ENCODE measurements around the gene F12. TPM values are rescaled to one million over a fixed set of nuclear protein-coding genes. Genes with fewer than 3 reads are reported as not detected.

Gene F12
- total RNA-seq, 4 donors from 2014 or later: 0.42 to 2.6 (median 1.1) TPM; not detected in 1

DNA sequence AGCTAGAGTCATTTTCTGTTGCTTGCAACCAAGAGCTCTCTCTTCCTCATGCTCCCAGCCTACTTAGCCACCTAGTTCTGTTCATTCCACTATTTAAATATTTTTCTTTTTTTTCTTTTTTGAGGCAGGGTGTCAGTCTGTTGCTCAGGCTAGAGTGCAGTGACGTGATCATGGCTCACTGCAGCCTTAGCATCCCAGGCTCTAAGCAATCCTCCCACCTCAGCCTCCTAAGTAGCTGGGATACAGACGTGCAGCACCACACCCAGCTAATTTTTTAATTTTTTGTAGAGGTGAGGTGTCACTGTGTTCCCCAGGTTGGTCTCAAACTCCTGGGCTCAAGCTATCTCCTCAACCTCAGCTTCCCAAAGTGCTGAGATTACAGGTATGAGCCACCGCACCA is 5.1 kb upstream of the F12 start:
- no peak overlapping the region for H3K4me3 ChIP-seq (replicated peaks in 1 of 3)
- TF ChIP-seq, protein P1, sequence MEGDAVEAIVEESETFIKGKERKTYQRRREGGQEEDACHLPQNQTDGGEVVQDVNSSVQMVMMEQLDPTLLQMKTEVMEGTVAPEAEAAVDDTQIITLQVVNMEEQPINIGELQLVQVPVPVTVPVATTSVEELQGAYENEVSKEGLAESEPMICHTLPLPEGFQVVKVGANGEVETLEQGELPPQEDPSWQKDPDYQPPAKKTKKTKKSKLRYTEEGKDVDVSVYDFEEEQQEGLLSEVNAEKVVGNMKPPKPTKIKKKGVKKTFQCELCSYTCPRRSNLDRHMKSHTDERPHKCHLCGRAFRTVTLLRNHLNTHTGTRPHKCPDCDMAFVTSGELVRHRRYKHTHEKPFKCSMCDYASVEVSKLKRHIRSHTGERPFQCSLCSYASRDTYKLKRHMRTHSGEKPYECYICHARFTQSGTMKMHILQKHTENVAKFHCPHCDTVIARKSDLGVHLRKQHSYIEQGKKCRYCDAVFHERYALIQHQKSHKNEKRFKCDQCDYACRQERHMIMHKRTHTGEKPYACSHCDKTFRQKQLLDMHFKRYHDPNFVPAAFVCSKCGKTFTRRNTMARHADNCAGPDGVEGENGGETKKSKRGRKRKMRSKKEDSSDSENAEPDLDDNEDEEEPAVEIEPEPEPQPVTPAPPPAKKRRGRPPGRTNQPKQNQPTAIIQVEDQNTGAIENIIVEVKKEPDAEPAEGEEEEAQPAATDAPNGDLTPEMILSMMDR (IDR thresholded peaks at IDR 0.05): no peak
- no peak for TF ChIP-seq POLR2A (IDR thresholded peaks at IDR 0.05)
- H3K4me1 ChIP-seq: no peaks in the 10 kb centered on the region
- no peaks in the 10 kb centered on the region for H3K9me3 ChIP-seq
- H3K36me3 ChIP-seq: no peaks in the 10 kb centered on the region
- intact Hi-C loops (cut with DNase I): no loop called here
- 80 to 89% methylated on average over 3 of the region's 3 CpGs for WGBS, 2 donors
- DNase-seq: no peak
- H3K27ac ChIP-seq: no peak overlapping the region
- H3K27me3 ChIP-seq: no peaks in the 10 kb centered on the region

DNA sequence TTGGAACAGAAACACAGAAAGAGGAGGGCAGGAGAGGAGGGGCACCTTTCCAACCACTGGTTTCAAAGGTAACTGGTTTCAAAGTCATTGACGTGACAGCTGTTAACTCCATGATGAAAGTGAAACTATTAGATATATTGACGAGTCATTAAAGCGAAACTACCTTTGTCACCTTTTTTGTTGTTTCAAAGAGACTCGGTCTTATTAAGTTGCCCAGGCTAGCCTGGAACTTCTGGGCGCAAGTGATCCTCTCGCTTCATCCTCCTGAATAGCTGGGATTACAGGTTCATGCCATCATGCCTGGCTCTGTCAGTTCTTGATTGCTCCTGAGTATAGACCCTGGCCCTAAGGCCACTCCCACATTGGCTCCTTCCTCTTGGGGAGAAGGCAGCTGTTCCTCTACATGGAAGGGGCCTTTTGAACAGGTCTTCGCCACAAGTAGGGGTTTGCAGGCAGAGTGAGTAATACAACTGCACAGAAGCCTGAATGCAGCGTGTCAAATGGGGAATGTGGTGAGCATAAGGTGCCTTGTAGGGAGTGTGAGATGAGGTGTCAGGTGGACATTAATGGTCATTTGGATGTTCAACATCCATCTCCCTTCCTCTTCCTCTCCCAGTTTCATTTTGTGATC is 3.4 kb upstream of the F12 start:
- 83 to 90% methylated on average over 8 of the region's 8 CpGs for WGBS, 2 donors
- H3K27ac ChIP-seq: no peak overlapping the region
- no peaks in the 10 kb centered on the region for H3K4me1 ChIP-seq
- intact Hi-C loops (cut with DNase I): no loop called here
- H3K4me3 ChIP-seq (replicated peaks in 1 of 3): no peak overlapping the region
- H3K36me3 ChIP-seq: no peaks in the 10 kb centered on the region
- H3K27me3 ChIP-seq: no peaks in the 10 kb centered on the region
- DNase-seq: no peak
- TF ChIP-seq POLR2A (IDR thresholded peaks at IDR 0.05): no peak
- TF ChIP-seq, protein P1 (IDR thresholded peaks at IDR 0.05): no peak
- H3K9me3 ChIP-seq: no peaks in the 10 kb centered on the region

DNA sequence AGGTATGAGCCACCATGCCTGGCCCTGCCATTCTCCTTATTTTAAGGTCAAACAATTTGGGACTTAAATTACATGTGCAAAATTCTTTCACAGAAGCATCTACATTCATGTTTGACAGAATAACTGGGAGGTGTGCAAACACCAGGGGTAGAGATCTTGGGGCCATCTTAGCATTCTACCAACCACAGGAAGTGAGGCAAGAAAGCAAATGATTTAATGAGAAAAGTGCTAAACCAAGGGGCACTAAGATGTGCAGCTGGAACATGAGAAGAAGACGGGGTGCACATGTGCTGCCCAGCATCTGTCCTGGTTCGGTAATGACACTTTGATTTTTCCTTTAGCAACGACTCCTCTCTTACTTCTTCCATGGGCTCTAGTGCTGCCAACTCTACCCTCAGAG is 1.2 kb upstream of the F12 start:
- WGBS, 2 donors: 91 to 96% methylated on average over 3 of the region's 3 CpGs
- no peak overlapping the region for H3K4me3 ChIP-seq (replicated peaks in 1 of 3)
- no peak overlapping the region for H3K27ac ChIP-seq

DNA sequence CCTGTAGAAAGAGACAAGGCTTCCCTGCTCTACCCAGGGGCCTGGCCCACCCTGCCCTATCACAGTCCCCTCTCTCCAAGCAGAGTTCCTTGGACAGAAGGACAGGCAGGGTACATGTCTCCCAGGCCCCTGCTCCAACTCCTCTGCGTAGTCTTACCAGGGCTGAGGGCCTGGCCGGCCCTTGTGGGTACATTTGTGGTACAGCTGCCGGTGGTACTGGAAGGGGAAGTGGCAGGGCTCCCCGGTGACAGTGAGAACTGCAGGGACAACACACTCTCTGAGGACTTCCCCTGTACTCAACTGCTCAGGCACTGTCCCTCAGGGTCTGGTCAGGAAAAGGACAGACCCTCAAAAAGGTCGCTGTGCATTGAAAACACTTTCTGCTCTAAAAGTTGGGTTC is 3.6 kb downstream of the F12 start:
- Histone ChIP-seq H3K36me3 (no peaks in the 10 kb centered on the region), H3K9me3 (no peaks in the 10 kb centered on the region), H3K27me3 (peaks cover 6% of the 10 kb centered on the region), H3K4me3 (replicated peaks in 1 of 3) (no peak overlapping the region), H3K4me1 (peaks cover 24 to 28% of the 10 kb centered on the region in 2 donors), H3K27ac (no peak overlapping the region)
- DNase-seq: no peak
- intact Hi-C loops (cut with DNase I): no loop called here
- WGBS, 2 donors: 54 to 87% methylated on average over 4 to 5 of the region's 5 CpGs
- TF ChIP-seq, protein P1 (IDR thresholded peaks at IDR 0.05): no peak
- TF ChIP-seq POLR2A (IDR thresholded peaks at IDR 0.05): no peak

More for the DNA sequence above, 1.2 kb upstream of the F12 start:
- H3K27me3 ChIP-seq: no peaks in the 10 kb centered on the region
- intact Hi-C loops (cut with DNase I): no loop called here
- TF ChIP-seq, protein P1 (IDR thresholded peaks at IDR 0.05): no peak
- no peaks in the 10 kb centered on the region for H3K36me3 ChIP-seq
- H3K4me1 ChIP-seq: no peaks in the 10 kb centered on the region
- no peaks in the 10 kb centered on the region for H3K9me3 ChIP-seq
- no peak for DNase-seq

DNA sequence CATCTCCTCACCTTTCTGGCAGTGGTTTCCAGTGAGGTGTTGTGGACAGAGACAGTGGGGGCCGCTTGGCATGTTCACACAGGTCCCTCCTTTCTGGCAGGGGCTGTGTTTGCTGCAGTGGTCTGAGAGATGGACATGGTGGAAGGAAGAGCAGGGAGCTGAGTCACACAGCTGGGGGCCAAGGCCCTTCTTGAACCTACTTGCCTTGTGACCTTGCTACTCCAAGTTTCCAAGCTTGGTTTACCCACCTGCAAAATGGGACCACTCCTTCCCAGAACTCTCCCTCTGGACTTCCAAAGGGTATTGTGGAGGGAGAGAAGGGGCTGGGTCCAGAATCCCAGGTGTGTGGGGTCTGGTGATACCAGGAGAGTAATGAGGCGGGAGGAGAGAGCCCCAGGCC is 4.1 kb downstream of the F12 start:
- H3K4me1 ChIP-seq: peaks cover 24 to 31% of the 10 kb centered on the region in 2 donors
- peaks cover 11% of the 10 kb centered on the region for H3K27me3 ChIP-seq
- no peak for DNase-seq
- intact Hi-C loops (cut with DNase I): no loop called here
- no peak overlapping the region for H3K27ac ChIP-seq
- TF ChIP-seq, protein P1 (IDR thresholded peaks at IDR 0.05): no peak
- TF ChIP-seq POLR2A (IDR thresholded peaks at IDR 0.05): no peak
- H3K4me3 ChIP-seq (replicated peaks in 1 of 3): no peak overlapping the region
- H3K9me3 ChIP-seq: no peaks in the 10 kb centered on the region
- no peaks in the 10 kb centered on the region for H3K36me3 ChIP-seq
- 92 to 95% methylated on average over 2 of the region's 2 CpGs for WGBS, 2 donors
